SK-N-SH treated with all-trans-retinoic acid at 6 μM for 48 hours (cell line): ENCODE results near the gene ANP32A.

Source experiments
- BACH2 ChIP-seq: fragments of 250-450 bp; sonication (Bioruptor Pico); IDR thresholded peaks from 2 replicates; pipeline ENCODE4 v1.9.0; 2021; ENCODE audit warnings: mild to moderate bottlenecking, borderline replicate concordance
- CSDC2 ChIP-seq: fragments of 250-450 bp; sonication (Bioruptor Pico); IDR thresholded peaks from 2 replicates; pipeline ENCODE4 v1.5.0; 2020; ENCODE audit warnings: mild to moderate bottlenecking, moderate library complexity
- ESRRG ChIP-seq: fragments of 250-450 bp; sonication (Bioruptor Pico); IDR thresholded peaks from 2 replicates; pipeline ENCODE4 v1.6.1; 2021; ENCODE audit warnings: mild to moderate bottlenecking
- PATZ1 ChIP-seq: fragments of 250-450 bp; sonication (Bioruptor Pico); IDR thresholded peaks from 2 replicates; pipeline ENCODE4 v1.8.0; 2020; ENCODE audit warnings: mild to moderate bottlenecking, moderate library complexity, borderline replicate concordance
- ZFP3 ChIP-seq: fragments of 250-450 bp; sonication (Bioruptor Pico); IDR thresholded peaks from 2 replicates; pipeline ENCODE4 v1.5.0; 2020; ENCODE audit warnings: mild to moderate bottlenecking, moderate library complexity
- ZFP30 ChIP-seq: fragments of 450-650 bp; formaldehyde crosslinking; IDR thresholded peaks from 2 replicates; pipeline ENCODE4 v1.5.0; 2022; ENCODE audit warnings: mild to moderate bottlenecking, moderate library complexity

- no peak for TF ChIP-seq PATZ1 (CRISPR knock-in tag)
- TF ChIP-seq CSDC2 (CRISPR knock-in tag): no peak
- TF ChIP-seq ESRRG (CRISPR knock-in tag): no peak
- TF ChIP-seq BACH2 (CRISPR knock-in tag): no peak
- TF ChIP-seq ZFP30 (CRISPR knock-in tag): no peak
- TF ChIP-seq ZFP3 (CRISPR knock-in tag): no peak
Observed at GRCh38 chr15:68851971-68852370, 31.3 kb upstream of the ANP32A start.
